ENCODE measurements around the gene SAMD3.
"Not testable (repeated sequence)": the region's sequence is repeated elsewhere in the genome, so short reads cannot be mapped to it uniquely, and the experiment has no call there.

DNA sequence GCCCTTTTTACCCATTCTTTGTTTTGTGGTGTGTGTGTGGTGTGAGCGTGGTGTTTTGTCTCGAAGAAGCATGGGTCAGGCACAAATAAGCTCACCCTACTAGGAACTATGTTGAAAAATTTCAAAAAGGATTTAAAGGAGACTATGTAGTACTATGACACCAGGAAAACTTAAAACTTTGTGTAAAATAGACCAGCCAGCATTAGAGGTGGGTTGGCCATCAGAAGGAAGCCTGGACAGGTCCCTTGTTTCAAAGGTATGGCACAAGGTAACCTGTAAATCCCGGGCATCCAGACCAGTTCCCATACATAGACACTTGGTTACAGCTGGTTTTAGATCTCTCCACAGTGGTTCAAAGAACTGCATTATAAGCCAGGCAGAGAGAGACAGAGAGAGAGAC, 38.8 kb upstream of the SAMD3 start:
- TF ChIP-seq, protein P1, sequence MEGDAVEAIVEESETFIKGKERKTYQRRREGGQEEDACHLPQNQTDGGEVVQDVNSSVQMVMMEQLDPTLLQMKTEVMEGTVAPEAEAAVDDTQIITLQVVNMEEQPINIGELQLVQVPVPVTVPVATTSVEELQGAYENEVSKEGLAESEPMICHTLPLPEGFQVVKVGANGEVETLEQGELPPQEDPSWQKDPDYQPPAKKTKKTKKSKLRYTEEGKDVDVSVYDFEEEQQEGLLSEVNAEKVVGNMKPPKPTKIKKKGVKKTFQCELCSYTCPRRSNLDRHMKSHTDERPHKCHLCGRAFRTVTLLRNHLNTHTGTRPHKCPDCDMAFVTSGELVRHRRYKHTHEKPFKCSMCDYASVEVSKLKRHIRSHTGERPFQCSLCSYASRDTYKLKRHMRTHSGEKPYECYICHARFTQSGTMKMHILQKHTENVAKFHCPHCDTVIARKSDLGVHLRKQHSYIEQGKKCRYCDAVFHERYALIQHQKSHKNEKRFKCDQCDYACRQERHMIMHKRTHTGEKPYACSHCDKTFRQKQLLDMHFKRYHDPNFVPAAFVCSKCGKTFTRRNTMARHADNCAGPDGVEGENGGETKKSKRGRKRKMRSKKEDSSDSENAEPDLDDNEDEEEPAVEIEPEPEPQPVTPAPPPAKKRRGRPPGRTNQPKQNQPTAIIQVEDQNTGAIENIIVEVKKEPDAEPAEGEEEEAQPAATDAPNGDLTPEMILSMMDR (IDR thresholded peaks at IDR 0.05) = not testable (repeated sequence)
- TF ChIP-seq POLR2A (IDR thresholded peaks at IDR 0.05) = not testable (repeated sequence)

All from heart left ventricle (tissue), 13 donors.